HL-60/S4 treated with retinoic acid at 250 ng/mL for 4 days and 3 days (cell line): ENCODE results near the gene GARS1.
"Not testable (repeated sequence)": the region's sequence is repeated elsewhere in the genome, so short reads cannot be mapped to it uniquely, and the experiment has no call there.

Experiments used
- in situ Hi-C: fragments of 300-500 bp; cut with MboI; formaldehyde crosslinking; loops from 2 replicates; pipeline ENCODE4 v1.7.0; 2022; ENCODE audit warnings: low sequenced_read_pairs

GARS1 gene

GRCh38 chr7:30617359-30617758, 22.7 kb downstream of the GARS1 start:
- in situ Hi-C loops: no loop called here

DNA sequence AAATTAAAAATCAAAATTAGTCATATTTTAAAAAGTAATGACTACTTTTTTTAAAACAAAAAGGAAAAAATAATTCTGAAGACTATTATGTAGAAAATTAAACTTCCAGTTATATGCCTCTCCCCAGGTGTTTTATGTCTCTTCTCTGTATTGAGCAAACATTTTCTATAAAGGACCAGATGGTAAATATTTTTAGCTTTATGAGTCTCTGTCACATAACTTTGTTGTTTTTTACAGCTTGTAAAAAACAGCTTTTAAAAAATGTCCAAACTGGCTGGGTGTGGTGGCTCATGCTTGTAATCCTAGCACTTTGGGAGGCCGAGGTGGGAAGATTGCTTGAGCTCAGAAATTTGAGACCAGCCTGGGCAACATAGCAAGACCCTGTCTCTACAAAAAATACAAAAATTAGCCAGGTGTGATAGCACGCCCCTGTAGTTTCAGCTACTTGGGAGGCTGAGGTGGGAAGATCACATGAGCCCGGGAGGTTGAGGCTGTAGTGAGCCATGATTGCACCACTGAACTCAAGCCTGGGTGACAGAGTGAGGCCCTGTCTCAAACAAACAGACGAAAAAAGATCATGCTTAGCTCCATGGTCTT, 23.5 kb downstream of the GARS1 start:
- in situ Hi-C loops: no loop called here

DNA sequence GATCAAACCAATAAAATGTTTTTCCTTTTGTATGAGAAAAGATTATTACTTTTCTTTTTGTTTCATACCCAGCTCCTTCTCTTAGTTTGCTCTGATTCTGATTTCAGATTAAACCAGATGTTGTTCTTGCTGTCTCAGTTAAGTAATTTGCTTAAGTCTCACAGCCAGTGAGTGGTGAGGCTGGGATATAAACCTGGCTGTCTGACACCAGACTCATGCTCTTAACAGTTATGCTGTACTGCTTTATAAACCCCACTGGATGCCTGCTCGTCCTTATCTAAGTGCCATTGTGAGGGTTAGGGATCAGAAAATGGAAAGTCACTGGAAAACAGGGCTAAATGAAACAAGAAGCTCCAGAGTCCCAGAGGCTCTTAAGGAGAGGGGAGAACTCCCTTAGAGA, 24.3 kb downstream of the GARS1 start:
- in situ Hi-C loops: no loop called here

DNA sequence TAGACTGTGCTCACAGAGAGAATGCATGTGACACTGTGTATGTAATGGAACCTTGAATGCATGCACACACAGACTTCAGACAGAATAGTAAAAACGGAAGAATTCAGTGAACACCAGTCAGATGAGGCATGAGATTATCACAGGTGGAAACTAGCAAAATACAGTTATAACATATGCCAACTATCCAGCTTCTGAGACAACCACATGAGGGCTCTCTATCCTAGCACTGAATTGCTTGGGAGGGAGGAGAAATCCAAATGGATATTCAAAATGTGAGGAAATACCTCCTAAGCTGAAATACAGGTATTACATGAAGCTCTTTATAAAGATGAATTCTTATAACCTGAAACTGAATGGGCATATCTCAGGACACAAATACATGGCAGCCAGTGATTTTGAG, 30.6 kb downstream of the GARS1 start:
- in situ Hi-C loops: no loop called here

GRCh38 chr7:30627026-30627425, 32.3 kb downstream of the GARS1 start:
- in situ Hi-C loops: no loop called here

DNA sequence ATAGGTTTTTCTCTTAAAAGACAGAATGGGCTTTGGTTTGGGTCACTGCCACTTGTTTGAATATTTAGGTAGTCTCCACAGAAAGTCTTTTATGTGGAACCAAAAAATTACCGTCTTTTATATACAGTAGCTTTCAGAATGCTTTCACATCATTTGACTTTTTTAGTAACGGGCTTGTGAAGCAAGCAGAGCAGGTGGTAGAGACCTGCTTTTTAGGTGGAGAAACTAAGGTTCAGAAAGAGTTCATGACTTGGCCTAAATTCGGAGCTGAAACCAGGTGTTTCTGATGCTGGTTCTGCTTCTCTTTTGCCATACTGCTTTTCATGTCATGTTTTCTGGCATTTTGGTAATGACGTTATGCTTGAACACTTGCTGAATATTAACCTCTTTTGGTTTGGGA, 36.3 kb downstream of the GARS1 start:
- in situ Hi-C loops: no loop called here

GRCh38 chr7:30633223-30633622, 38.5 kb downstream of the GARS1 start:
- in situ Hi-C loops: no loop called here

GRCh38 chr7:30634193-30634626, 39.5 kb downstream of the GARS1 start:
- in situ Hi-C loops: no loop called here

GRCh38 chr7:30634634-30635201, 40.0 kb downstream of the GARS1 start:
- in situ Hi-C loops: no loop called here

DNA sequence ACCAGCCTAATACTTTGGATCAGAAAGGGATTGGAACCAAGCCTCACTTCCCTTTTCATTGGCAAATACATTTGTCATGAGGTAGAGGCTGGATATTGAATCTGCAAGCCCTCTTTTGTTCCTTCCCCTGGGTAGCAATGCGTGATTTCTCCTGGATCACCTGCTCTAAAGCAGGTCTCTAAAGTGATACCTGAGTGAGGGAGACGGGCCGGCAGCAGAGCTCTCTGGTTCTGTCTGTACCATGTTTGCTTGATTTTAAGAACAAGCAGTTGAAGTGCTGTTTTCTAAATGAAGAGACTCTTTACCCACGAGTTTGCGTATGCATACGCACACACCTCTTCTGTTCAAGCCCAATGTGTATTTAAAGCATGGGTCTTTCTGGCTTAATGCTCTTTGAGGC, 41.1 kb downstream of the GARS1 start:
- in situ Hi-C loops: no loop called here

- in situ Hi-C loops: not testable (repeated sequence)
Observed at GRCh38 chr7:30642322-30642721, 47.6 kb downstream of the GARS1 start.

DNA sequence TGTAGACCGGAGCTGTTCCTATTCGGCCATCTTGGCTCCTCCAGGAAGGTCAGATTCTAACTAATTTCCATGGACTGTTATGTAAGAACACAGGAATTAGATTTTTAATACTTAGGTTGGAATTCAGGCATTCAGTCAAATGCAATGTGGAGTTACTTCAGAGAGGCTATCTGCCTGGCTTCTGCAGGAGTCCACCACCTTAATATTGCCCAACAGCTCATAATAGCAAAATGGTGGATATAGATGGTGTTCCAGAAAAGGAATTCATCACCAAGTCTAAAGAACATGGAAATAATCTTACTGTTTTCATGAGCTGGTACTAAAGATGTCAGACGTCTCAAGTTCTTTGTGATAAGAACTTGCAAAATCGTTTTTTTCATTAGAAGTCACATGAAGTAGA, 48.1 kb downstream of the GARS1 start:
- in situ Hi-C loops: no loop called here

- in situ Hi-C loops: no loop called here
Observed at GRCh38 chr7:30644286-30644955, 49.7 kb downstream of the GARS1 start.

GRCh38 chr7:30645661-30646060, 51.0 kb downstream of the GARS1 start:
- in situ Hi-C loops: no loop called here

GRCh38 chr7:30646154-30646553, 51.5 kb downstream of the GARS1 start:
- in situ Hi-C loops: no loop called here

DNA sequence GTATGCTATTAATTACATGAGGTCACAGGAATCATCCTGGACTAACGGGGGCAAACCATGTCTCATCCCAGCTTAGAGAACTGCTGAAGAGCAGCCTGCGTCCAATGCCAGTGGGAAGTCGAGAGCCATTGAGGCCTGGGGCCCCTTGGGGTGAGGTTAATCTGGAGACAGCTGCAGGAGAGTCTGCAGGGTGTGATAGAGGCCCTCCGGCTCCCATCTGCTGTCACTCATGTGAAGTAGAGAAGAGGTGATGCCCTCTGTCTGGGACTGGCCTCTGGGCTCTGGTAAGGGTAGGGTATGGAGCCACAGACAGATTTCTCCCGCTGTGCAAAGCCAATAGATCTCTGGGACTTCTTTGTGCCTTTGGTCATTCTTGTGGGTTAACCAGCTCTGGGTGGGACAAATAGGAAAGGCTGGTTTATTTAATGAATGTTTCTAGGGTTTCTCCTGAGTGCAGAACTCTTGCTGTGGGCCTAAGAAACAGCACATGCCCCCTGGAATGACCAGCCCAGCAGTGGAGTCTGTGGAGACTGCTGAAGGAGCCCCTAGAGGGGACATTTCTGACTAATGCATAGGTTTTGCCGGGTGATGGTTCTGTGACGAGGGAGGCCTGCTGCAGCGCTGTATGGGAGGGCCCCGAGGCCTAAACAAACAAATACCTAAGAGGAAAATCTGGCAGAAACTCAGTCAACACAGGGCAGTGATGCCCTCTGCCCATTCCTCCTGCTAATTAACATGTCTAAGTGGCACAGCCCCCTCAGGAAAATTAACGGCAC, 53.1 kb downstream of the GARS1 start:
- in situ Hi-C loops: no loop called here

DNA sequence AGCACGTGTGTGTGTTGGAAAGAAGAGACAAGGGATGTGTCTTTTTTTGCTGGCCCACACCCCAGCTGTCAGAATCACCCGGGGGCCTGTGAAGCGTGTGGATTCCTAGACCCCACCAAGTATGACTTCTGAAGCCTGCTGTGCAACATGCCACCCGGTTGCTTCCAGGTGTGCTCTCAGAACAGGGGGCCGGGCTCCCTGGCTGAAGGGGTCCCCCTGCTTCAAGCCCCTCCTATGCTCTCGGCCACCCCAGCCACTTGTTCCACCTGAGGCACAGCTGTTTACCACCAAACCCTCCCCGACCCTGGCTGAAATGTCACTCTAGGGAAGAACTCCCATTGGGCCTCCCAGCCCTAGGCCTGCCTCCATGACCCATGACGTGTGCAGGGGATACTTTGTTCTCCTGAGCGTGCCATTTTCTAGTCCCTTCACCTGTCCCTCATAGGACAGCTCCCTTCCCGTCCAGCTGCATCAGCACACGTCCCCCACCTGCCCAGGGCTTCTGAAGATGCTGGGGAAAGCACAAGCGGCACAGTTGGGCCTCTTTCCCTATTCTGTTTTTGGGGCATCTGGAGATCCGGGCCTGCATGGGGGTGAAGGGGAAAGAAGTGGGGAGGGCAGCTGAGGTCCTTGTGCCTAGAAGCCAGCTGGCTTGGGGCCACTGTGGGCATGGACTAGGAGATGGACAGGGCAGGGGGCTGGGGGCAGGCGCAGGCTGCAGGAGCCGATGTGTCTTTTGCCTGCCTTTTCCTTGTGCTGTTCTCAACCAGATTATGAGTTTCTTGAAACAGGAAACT, 54.3 kb downstream of the GARS1 start:
- in situ Hi-C loops: no loop called here

GRCh38 chr7:30649717-30650420, 55.2 kb downstream of the GARS1 start:
- in situ Hi-C loops: no loop called here

GRCh38 chr7:30650421-30650808, 55.7 kb downstream of the GARS1 start:
- in situ Hi-C loops: no loop called here

- in situ Hi-C loops: no loop called here
Observed at GRCh38 chr7:30652132-30652531, 57.5 kb downstream of the GARS1 start.
